ENCODE results near the gene OMP. TPM values are rescaled to one million over a fixed set of nuclear protein-coding genes. Genes with fewer than 3 reads are reported as not detected.

The OMP gene
- total and polyA plus RNA-seq, 2 of the 13 experiments (the other 11 are each of a cell fraction or from before 2014, with no cell fraction given) = not detected

- no peak for TF ChIP-seq HINFP (CRISPR knock-in tag; IDR thresholded peaks at IDR 0.05; ENCODE audit: low read depth)
- TF ChIP-seq POLR2G (IDR thresholded peaks at IDR 0.05; ENCODE audit: low read depth, low read length) = peak; percentile 72; the same call in 1 of the 2 replicates
- TF ChIP-seq SOX13 (IDR thresholded peaks at IDR 0.05) = no peak
- TF ChIP-seq SOX13 (CRISPR knock-in tag; conservative IDR thresholded peaks at IDR 0.05 in 1 of 2, IDR thresholded peaks at IDR 0.05 in 1 of 2) = peak in 1 of 2 experiments; percentile 54; a peak in 1 of 4 replicates
- peak; percentile 81; the same call in 1 of the 2 replicates for TF ChIP-seq ZNF441 (CRISPR knock-in tag; IDR thresholded peaks at IDR 0.05; ENCODE audit: borderline replicate concordance)
- peak; percentile 51; the same call in 1 of the 2 replicates for TF ChIP-seq KAT8 (CRISPR knock-in tag; IDR thresholded peaks at IDR 0.05)
- TF ChIP-seq SKIL (CRISPR knock-in tag; IDR thresholded peaks at IDR 0.05; ENCODE audit: borderline replicate concordance) = peak; percentile 54; the same call in 1 of the 2 replicates
- TF ChIP-seq ZNF296 (CRISPR knock-in tag; conservative IDR thresholded peaks at IDR 0.05) = 0 out of 2 replicates have a peak, but pooled peaks have one; percentile 12
- peak; percentile 63; the same call in 1 of the 2 replicates for TF ChIP-seq ATF7 (IDR thresholded peaks at IDR 0.05)
- peak; percentile 89 for TF ChIP-seq ATF7 (CRISPR knock-in tag; IDR thresholded peaks at IDR 0.05)
- TF ChIP-seq SMC3 (IDR thresholded peaks at IDR 0.05; ENCODE audit: low read length) = no peak
- peak; percentile 2 for TF ChIP-seq ASH2L (IDR thresholded peaks at IDR 0.05; ENCODE audit: insufficient read length, low read depth, low read length)
- peak; percentile 24 to 79; a peak in 2 of 4 replicates for TF ChIP-seq POLR2A (IDR thresholded peaks at IDR 0.05; ENCODE audit: insufficient read depth in 1 of 2, low read depth in 2 of 2, low read length in 2 of 2)
- TF ChIP-seq KLF16 (CRISPR knock-in tag; IDR thresholded peaks at IDR 0.05) = no peak
- no peak for TF ChIP-seq ZNF766 (CRISPR knock-in tag; IDR thresholded peaks at IDR 0.05; ENCODE audit: borderline replicate concordance)
- TF ChIP-seq ZFX (CRISPR knock-in tag; IDR thresholded peaks at IDR 0.05; ENCODE audit: low read depth) = peak; percentile 36
- peak; percentile 61 for TF ChIP-seq RXRB (CRISPR knock-in tag; IDR thresholded peaks at IDR 0.05; ENCODE audit: borderline replicate concordance)
- TF ChIP-seq HOXA5 (CRISPR knock-in tag; IDR thresholded peaks at IDR 0.05) = 0 out of 2 replicates have a peak, but pooled peaks have one; percentile 15
- no peak for TF ChIP-seq ZNF781 (CRISPR knock-in tag; IDR thresholded peaks at IDR 0.05; ENCODE audit: borderline replicate concordance, not compliant biosample characterization)
- TF ChIP-seq ZNF609 (CRISPR knock-in tag; IDR thresholded peaks at IDR 0.05; ENCODE audit: borderline replicate concordance) = peak; percentile 15; the same call in 1 of the 2 replicates
- no peak for TF ChIP-seq JUNB (CRISPR knock-in tag; IDR thresholded peaks at IDR 0.05; ENCODE audit: borderline replicate concordance)
These were observed 25.5 kb downstream of the OMP start, which contains the start of gene MYO7A (continued) for GRCh38 chr11:77127920-77128691.

Data from HepG2 (cell line).